HepG2 (cell line): ENCODE measurements around the gene AGXT. TPM values are rescaled to one million over a fixed set of nuclear protein-coding genes. Genes with fewer than 3 reads are reported as not detected.

Experiments used
- ATAC-seq: fragments of 200-7000 bp; cut with Tn5 transposase; 3 replicates; pipeline ENCODE4 v1.9.1; 2020; ENCODE audit warnings: mild to moderate bottlenecking, moderate library complexity
- BruUV-seq: library from RNA; stranded (reverse); fragments of 400-500 nt; replicated peaks from 2 replicates; lab custom pipeline; 2021; lab: Mats Ljungman, UMichigan
- CTCF ChIA-PET: fragments of 300-600 bp; formaldehyde crosslinking; extraction: SDS; loops from one replicate; lab custom pipeline; 2021; ENCODE audit warnings: low total read pairs, inconsistent platforms, low intra/inter-chr PET ratio; lab: Yijun Ruan, JAX
- POLR2A ChIA-PET: fragments of 350-600 bp; sonication (Branson Sonifier 250); formaldehyde crosslinking; loops from one replicate; lab custom pipeline; 2020; ENCODE audit warnings: antibody characterized with exemption, inconsistent platforms; lab: Yijun Ruan, JAX
- DNase-seq: peaks from one replicate; pipeline ENCODE4 v3.0.0-alpha.2; 2015; ENCODE audit warnings: low spot score
- FAIRE-seq: peaks from 3 replicates; lab custom pipeline; 2011; peaks lifted over from hg19 to GRCh38; lab: Jason Lieb, UNC
- H2AFZ ChIP-seq: one replicate; pipeline ENCODE4 v1.6.1; 2011; ENCODE audit warnings: low read length, inconsistent platforms
- H3K27ac ChIP-seq: fragments of 300-600 bp; 3 replicates; pipeline ENCODE4 v1.8.0; 2011; ENCODE audit warnings: mixed run types, mild to moderate bottlenecking, mixed read lengths, low read length, inconsistent platforms; ENCODE audit not compliant: insufficient read depth; ENCODE audit errors: extremely low read length
- H3K27me3 ChIP-seq, 2 experiments: fragments of 200-600 bp in 1 of 2; 2 replicates in 1 of 2; 3 replicates in 1 of 2; pipeline versions ENCODE4 v1.6.0 to v1.8.0; 2011; ENCODE audit warnings: low read length in 2 of 2, mild to moderate bottlenecking in 2 of 2, moderate library complexity in 2 of 2, inconsistent platforms in 1 of 2; ENCODE audit not compliant: insufficient read depth in 2 of 2, control insufficient read depth in 1 of 2
- H3K36me3 ChIP-seq, 2 experiments: fragments of 200-600 bp in 1 of 2; replicated peaks in 1 of 2; 2 replicates in 1 of 2; 3 replicates in 1 of 2; pipeline versions ENCODE4 v1.5.1 to v1.8.0; 2011; ENCODE audit warnings: low read length in 2 of 2, inconsistent platforms in 1 of 2; ENCODE audit not compliant: insufficient read depth in 2 of 2, control insufficient read depth in 1 of 2
- H3K4me1 ChIP-seq: 2 replicates; pipeline ENCODE4 v1.5.1; 2012; ENCODE audit warnings: low read length, inconsistent platforms; ENCODE audit not compliant: insufficient read depth
- H3K4me2 ChIP-seq: 2 replicates; pipeline ENCODE4 v1.6.0; 2011; ENCODE audit warnings: low read depth, low read length, inconsistent platforms
- H3K4me3 ChIP-seq, 3 experiments: fragments of 200-600 bp in 1 of 3; sonication (generic), shearing (Covaris generic) in 1 of 3; replicated peaks in 1 of 3; 2 replicates each; pipeline ENCODE4 v1.5.1; 2011 to 2016; ENCODE audit warnings: low read length in 3 of 3, inconsistent platforms in 2 of 3, low read depth in 2 of 3, mild to moderate bottlenecking in 2 of 3, control low read depth in 1 of 3, mixed read lengths in 1 of 3; ENCODE audit not compliant: insufficient read depth in 1 of 3
- H3K79me2 ChIP-seq: one replicate; pipeline ENCODE4 v1.6.1; 2011; ENCODE audit warnings: low read length, inconsistent platforms; ENCODE audit not compliant: insufficient read depth
- H3K9ac ChIP-seq: 2 replicates; pipeline ENCODE4 v1.6.0; 2011; ENCODE audit warnings: mild to moderate bottlenecking, low read depth, low read length, inconsistent platforms; ENCODE audit not compliant: insufficient read depth
- H3K9me3 ChIP-seq: 2 replicates; pipeline ENCODE4 v1.5.1; 2012; ENCODE audit warnings: mild to moderate bottlenecking, low read length
- H4K20me1 ChIP-seq: 2 replicates; pipeline ENCODE4 v1.6.0; 2011; ENCODE audit warnings: inconsistent platforms, mild to moderate bottlenecking, low read length, moderate library complexity; ENCODE audit not compliant: insufficient read depth
- ADNP ChIP-seq: sonication (generic); formaldehyde crosslinking; IDR thresholded peaks from 2 replicates; pipeline ENCODE4 v1.4.0; 2020; ENCODE audit warnings: missing genetic modification reagents
- ARNTL ChIP-seq: sonication (generic); formaldehyde crosslinking; IDR thresholded peaks from 2 replicates; pipeline ENCODE4 v1.4.0; 2020; ENCODE audit warnings: mild to moderate bottlenecking, missing genetic modification reagents
- KLF15 ChIP-seq: sonication (generic); formaldehyde crosslinking; IDR thresholded peaks from 2 replicates; pipeline ENCODE4 v1.8.1; 2023; ENCODE audit warnings: borderline replicate concordance, mild to moderate bottlenecking, inconsistent platforms, missing genetic modification reagents, mixed read lengths
- SP5 ChIP-seq: IDR thresholded peaks from 2 replicates; pipeline ENCODE4 v1.6.1; 2016; ENCODE audit warnings: low read depth, borderline replicate concordance
- ZNF598 ChIP-seq: sonication (generic); formaldehyde crosslinking; IDR thresholded peaks from 2 replicates; pipeline ENCODE4 v1.5.1; 2020; ENCODE audit warnings: mild to moderate bottlenecking, missing genetic modification reagents, borderline replicate concordance
- ZNF747 ChIP-seq: sonication (generic); formaldehyde crosslinking; IDR thresholded peaks from 2 replicates; pipeline ENCODE4 v1.8.1; 2023; ENCODE audit warnings: missing genetic modification reagents, mild to moderate bottlenecking, borderline replicate concordance
- ZNF768 ChIP-seq: sonication (generic); formaldehyde crosslinking; IDR thresholded peaks from 2 replicates; pipeline ENCODE4 v1.4.0; 2020; ENCODE audit warnings: missing genetic modification reagents
- ZSCAN21 ChIP-seq: sonication (generic); formaldehyde crosslinking; IDR thresholded peaks from 2 replicates; pipeline ENCODE4 v1.8.0; 2022; ENCODE audit warnings: mild to moderate bottlenecking, missing genetic modification reagents, moderate library complexity, borderline replicate concordance
- WGBS: methylation state at CpG from one replicate; pipeline ENCODE4 v1.1.6; 2017; ENCODE audit warnings: low lambda C conversion rate; 5-methylcytosine and 5-hydroxymethylcytosine counted together
- in situ Hi-C: cut with HindIII; loops from 2 replicates; pipeline ENCODE4 v1.10.0; 2017; ENCODE audit warnings: low pct_unique_long_range_greater_than_20kb; ENCODE audit not compliant: extremely low pct_ligation_motif_present
- intact Hi-C: fragments of 100-400 bp; cut with micrococcal nuclease; formaldehyde crosslinking; loops from one replicate; pipeline ENCODE4 v1.10.0; 2022; ENCODE audit not compliant: unreplicated experiment
- polyA plus RNA-seq, 8 experiments: library from polyadenylated mRNA; depleted of rRNA in 3 of 8; stranded (reverse) in 7 of 8; unstranded in 1 of 8; fragments of >200 nt; fragmentation: Illumina TruSeq in 4 of 8; extraction: Trizol in 4 of 8; gene quantifications; 2 replicates each; pipeline versions ENCODE4 v1.2.1 to v1.2.3, GENCODE V29; 2011 to 2016; ENCODE audit warnings: low read depth in 4 of 8, missing spikeins in 1 of 8, mixed read lengths in 1 of 8; ENCODE audit not compliant: insufficient read depth in 1 of 8
- total RNA-seq, 5 experiments: library from RNA; depleted of rRNA; stranded (reverse); fragments of >200 nt; fragmentation: Illumina TruSeq; extraction: Trizol; gene quantifications; 2 replicates each; pipeline ENCODE4 v1.2.3, GENCODE V29; 2016; ENCODE audit warnings: low read depth in 1 of 5
- TF ChIP-seq, protein P1 (sequence below): sonication (generic); formaldehyde crosslinking; IDR thresholded peaks from 2 replicates; pipeline ENCODE4 v1.4.0; 2020; ENCODE audit warnings: missing genetic modification reagents
- TF ChIP-seq, protein P2 (sequence below): sonication (generic); formaldehyde crosslinking; IDR thresholded peaks from 2 replicates; pipeline ENCODE4 v1.4.0; 2020; ENCODE audit warnings: missing genetic modification reagents
- TF ChIP-seq, protein P3 (sequence below): sonication (generic); formaldehyde crosslinking; IDR thresholded peaks from 2 replicates; pipeline ENCODE4 v1.4.0; 2020; ENCODE audit warnings: mild to moderate bottlenecking, missing genetic modification reagents, borderline replicate concordance
- TF ChIP-seq, protein P4 (sequence below): IDR thresholded peaks from 2 replicates; pipeline ENCODE4 v1.6.1; 2016; ENCODE audit warnings: low read depth, borderline replicate concordance
- TF ChIP-seq, protein P5 (sequence below): sonication (generic); formaldehyde crosslinking; IDR thresholded peaks from 2 replicates; pipeline ENCODE4 v1.5.0; 2020; ENCODE audit warnings: mild to moderate bottlenecking, missing genetic modification reagents

The AGXT gene
- total and polyA plus RNA-seq, 2 of the 13 experiments (the other 11 are each of a cell fraction or from before 2014, with no cell fraction given), result 41.9 to 96.1 TPM

DNA sequence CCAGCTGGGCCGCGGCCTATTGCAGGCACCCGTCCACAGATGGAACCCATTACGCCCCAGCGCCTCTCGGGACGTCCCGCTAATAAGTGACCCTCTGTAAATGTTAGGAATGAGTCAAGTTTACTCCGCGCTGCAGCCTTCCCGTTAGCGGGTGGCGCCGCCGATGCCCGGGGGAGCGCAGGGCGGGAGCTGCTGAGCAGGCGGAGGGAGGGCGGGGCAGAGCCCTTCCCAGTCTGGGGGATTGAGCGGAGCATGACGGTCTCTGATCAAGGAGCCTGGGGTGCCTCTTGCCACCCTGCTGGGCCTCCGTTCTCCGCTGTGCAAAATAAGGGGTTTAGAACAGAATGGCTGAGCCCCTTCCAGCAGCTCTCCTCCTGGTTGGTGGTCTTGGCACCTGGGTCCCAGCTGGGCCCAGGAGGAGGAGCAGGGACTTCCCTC, 48.0 kb downstream of the AGXT start:
- H3K27me3 ChIP-seq, result peaks cover 18 to 77% of the 10 kb centered on the region in 2 experiments; a peak in 4 of 5 replicates
- no peak overlapping the region for H3K9ac ChIP-seq
- ATAC-seq (no peak), FAIRE-seq (no peak), DNase-seq (no peak)
- in situ Hi-C loops (loop anchor here (5.0 kb wide), 1 partner anchor 71 kb away; no protein-coding TSS in a partner anchor), intact Hi-C loops (no loop called here)
- H3K27ac ChIP-seq, result no peak overlapping the region
- no TSS peak for BruUV-seq
- ChIA-PET POLR2A (no interaction called here), CTCF (no interaction called here)
- H3K4me1 ChIP-seq, result peaks cover 40% of the 10 kb centered on the region
- peak overlapping the region; percentile 5; the same call in 1 of the 2 replicates for H3K4me2 ChIP-seq
- H3K9me3 ChIP-seq, result no peaks in the 10 kb centered on the region
- no peaks in the 10 kb centered on the region for H3K36me3 ChIP-seq
- H4K20me1 ChIP-seq, result no peaks in the 10 kb centered on the region
- peak overlapping the region in 1 of 3 experiments; percentile 6; a peak in 1 of 6 replicates for H3K4me3 ChIP-seq
- WGBS, result 43% methylated on average over 19 of the region's 24 CpGs
- H2AFZ ChIP-seq, result no peak overlapping the region
- H3K79me2 ChIP-seq, result no peaks in the 10 kb centered on the region
- TF ChIP-seq, protein P1, sequence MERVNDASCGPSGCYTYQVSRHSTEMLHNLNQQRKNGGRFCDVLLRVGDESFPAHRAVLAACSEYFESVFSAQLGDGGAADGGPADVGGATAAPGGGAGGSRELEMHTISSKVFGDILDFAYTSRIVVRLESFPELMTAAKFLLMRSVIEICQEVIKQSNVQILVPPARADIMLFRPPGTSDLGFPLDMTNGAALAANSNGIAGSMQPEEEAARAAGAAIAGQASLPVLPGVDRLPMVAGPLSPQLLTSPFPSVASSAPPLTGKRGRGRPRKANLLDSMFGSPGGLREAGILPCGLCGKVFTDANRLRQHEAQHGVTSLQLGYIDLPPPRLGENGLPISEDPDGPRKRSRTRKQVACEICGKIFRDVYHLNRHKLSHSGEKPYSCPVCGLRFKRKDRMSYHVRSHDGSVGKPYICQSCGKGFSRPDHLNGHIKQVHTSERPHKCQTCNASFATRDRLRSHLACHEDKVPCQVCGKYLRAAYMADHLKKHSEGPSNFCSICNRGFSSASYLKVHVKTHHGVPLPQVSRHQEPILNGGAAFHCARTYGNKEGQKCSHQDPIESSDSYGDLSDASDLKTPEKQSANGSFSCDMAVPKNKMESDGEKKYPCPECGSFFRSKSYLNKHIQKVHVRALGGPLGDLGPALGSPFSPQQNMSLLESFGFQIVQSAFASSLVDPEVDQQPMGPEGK (CRISPR knock-in tag), result 0 out of 2 replicates have a peak, but pooled peaks have one; percentile 13
- no peak for TF ChIP-seq ARNTL (CRISPR knock-in tag)
- TF ChIP-seq, protein P2, sequence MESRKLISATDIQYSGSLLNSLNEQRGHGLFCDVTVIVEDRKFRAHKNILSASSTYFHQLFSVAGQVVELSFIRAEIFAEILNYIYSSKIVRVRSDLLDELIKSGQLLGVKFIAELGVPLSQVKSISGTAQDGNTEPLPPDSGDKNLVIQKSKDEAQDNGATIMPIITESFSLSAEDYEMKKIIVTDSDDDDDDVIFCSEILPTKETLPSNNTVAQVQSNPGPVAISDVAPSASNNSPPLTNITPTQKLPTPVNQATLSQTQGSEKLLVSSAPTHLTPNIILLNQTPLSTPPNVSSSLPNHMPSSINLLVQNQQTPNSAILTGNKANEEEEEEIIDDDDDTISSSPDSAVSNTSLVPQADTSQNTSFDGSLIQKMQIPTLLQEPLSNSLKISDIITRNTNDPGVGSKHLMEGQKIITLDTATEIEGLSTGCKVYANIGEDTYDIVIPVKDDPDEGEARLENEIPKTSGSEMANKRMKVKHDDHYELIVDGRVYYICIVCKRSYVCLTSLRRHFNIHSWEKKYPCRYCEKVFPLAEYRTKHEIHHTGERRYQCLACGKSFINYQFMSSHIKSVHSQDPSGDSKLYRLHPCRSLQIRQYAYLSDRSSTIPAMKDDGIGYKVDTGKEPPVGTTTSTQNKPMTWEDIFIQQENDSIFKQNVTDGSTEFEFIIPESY, result peak; percentile 74
- no peak for TF ChIP-seq ZNF747 (CRISPR knock-in tag)
- TF ChIP-seq KLF15 (CRISPR knock-in tag), result no peak
- no peak for TF ChIP-seq ADNP (CRISPR knock-in tag)
- TF ChIP-seq, protein P3, sequence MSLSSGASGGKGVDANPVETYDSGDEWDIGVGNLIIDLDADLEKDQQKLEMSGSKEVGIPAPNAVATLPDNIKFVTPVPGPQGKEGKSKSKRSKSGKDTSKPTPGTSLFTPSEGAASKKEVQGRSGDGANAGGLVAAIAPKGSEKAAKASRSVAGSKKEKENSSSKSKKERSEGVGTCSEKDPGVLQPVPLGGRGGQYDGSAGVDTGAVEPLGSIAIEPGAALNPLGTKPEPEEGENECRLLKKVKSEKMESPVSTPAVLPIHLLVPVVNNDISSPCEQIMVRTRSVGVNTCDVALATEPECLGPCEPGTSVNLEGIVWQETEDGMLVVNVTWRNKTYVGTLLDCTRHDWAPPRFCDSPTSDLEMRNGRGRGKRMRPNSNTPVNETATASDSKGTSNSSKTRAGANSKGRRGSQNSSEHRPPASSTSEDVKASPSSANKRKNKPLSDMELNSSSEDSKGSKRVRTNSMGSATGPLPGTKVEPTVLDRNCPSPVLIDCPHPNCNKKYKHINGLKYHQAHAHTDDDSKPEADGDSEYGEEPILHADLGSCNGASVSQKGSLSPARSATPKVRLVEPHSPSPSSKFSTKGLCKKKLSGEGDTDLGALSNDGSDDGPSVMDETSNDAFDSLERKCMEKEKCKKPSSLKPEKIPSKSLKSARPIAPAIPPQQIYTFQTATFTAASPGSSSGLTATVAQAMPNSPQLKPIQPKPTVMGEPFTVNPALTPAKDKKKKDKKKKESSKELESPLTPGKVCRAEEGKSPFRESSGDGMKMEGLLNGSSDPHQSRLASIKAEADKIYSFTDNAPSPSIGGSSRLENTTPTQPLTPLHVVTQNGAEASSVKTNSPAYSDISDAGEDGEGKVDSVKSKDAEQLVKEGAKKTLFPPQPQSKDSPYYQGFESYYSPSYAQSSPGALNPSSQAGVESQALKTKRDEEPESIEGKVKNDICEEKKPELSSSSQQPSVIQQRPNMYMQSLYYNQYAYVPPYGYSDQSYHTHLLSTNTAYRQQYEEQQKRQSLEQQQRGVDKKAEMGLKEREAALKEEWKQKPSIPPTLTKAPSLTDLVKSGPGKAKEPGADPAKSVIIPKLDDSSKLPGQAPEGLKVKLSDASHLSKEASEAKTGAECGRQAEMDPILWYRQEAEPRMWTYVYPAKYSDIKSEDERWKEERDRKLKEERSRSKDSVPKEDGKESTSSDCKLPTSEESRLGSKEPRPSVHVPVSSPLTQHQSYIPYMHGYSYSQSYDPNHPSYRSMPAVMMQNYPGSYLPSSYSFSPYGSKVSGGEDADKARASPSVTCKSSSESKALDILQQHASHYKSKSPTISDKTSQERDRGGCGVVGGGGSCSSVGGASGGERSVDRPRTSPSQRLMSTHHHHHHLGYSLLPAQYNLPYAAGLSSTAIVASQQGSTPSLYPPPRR (CRISPR knock-in tag), result no peak
- TF ChIP-seq, protein P4, sequence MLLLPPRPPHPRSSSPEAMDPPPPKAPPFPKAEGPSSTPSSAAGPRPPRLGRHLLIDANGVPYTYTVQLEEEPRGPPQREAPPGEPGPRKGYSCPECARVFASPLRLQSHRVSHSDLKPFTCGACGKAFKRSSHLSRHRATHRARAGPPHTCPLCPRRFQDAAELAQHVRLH (CRISPR knock-in tag), result no peak
- peak; percentile 51; the same call in 1 of the 2 replicates for TF ChIP-seq ZNF768
- TF ChIP-seq ZNF598 (CRISPR knock-in tag), result no peak
- TF ChIP-seq ZSCAN21, result 0 out of 2 replicates have a peak, but pooled peaks have one; percentile 37
- TF ChIP-seq SP5 (CRISPR knock-in tag), result peak; percentile 32; the same call in 1 of the 2 replicates
- TF ChIP-seq, protein P5, sequence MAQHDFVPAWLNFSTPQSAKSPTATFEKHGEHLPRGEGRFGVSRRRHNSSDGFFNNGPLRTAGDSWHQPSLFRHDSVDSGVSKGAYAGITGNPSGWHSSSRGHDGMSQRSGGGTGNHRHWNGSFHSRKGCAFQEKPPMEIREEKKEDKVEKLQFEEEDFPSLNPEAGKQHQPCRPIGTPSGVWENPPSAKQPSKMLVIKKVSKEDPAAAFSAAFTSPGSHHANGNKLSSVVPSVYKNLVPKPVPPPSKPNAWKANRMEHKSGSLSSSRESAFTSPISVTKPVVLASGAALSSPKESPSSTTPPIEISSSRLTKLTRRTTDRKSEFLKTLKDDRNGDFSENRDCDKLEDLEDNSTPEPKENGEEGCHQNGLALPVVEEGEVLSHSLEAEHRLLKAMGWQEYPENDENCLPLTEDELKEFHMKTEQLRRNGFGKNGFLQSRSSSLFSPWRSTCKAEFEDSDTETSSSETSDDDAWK (CRISPR knock-in tag), result no peak
